Panc1 (cell line): ENCODE data around the gene CDK8.

ENCODE experiments used
- POLR2AphosphoS5 ChIP-seq: IDR thresholded peaks from 2 replicates; pipeline ENCODE4 v1.6.1; 2012; ENCODE audit warnings: mild to moderate bottlenecking, low read depth, low read length, moderate library complexity
- SIN3A ChIP-seq: IDR thresholded peaks from 2 replicates; pipeline ENCODE4 v1.6.1; 2012; ENCODE audit warnings: low read depth, mild to moderate bottlenecking, low read length, moderate library complexity, borderline replicate concordance; ENCODE audit not compliant: insufficient read depth
- TCF7L2 ChIP-seq: IDR thresholded peaks from 2 replicates; pipeline ENCODE4 v1.6.1; 2011; ENCODE audit warnings: mild to moderate bottlenecking, low read depth, low read length, inconsistent platforms
- TF ChIP-seq, protein P1 (sequence below): fragments of 450-650 bp; IDR thresholded peaks from 2 replicates; pipeline ENCODE4 v1.5.1; 2017; ENCODE audit warnings: mild to moderate bottlenecking
- TF ChIP-seq, protein P2 (sequence below), 2 experiments: IDR thresholded peaks; 2 replicates each; pipeline ENCODE4 v1.6.1; 2011 to 2012; ENCODE audit warnings: low read depth in 2 of 2, control low read depth in 1 of 2, low read length in 1 of 2, mild to moderate bottlenecking in 1 of 2, moderate library complexity in 1 of 2; ENCODE audit not compliant: insufficient read depth in 1 of 2

DNA sequence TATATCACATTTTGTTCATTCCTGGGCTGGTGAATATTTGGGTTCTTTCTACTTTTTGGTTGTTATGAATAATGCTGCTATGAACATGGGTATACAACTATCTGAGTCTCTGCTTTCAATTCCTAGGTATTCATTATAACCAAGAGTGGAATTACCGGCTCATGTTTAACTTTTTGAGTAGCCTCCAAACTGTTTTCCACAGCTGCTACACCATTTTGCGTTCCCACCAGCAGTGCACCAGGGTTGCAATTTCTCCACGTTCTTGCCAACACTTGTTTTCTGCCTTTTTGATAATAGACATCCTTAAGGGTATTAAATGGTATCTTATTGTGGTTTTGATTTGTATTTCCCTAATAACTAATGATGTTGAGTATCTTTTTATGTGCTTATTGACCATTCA, 16.8 kb downstream of the CDK8 start:
- TF ChIP-seq, protein P1, sequence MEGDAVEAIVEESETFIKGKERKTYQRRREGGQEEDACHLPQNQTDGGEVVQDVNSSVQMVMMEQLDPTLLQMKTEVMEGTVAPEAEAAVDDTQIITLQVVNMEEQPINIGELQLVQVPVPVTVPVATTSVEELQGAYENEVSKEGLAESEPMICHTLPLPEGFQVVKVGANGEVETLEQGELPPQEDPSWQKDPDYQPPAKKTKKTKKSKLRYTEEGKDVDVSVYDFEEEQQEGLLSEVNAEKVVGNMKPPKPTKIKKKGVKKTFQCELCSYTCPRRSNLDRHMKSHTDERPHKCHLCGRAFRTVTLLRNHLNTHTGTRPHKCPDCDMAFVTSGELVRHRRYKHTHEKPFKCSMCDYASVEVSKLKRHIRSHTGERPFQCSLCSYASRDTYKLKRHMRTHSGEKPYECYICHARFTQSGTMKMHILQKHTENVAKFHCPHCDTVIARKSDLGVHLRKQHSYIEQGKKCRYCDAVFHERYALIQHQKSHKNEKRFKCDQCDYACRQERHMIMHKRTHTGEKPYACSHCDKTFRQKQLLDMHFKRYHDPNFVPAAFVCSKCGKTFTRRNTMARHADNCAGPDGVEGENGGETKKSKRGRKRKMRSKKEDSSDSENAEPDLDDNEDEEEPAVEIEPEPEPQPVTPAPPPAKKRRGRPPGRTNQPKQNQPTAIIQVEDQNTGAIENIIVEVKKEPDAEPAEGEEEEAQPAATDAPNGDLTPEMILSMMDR: no peak
- no peak for TF ChIP-seq SIN3A
- TF ChIP-seq, protein P2, sequence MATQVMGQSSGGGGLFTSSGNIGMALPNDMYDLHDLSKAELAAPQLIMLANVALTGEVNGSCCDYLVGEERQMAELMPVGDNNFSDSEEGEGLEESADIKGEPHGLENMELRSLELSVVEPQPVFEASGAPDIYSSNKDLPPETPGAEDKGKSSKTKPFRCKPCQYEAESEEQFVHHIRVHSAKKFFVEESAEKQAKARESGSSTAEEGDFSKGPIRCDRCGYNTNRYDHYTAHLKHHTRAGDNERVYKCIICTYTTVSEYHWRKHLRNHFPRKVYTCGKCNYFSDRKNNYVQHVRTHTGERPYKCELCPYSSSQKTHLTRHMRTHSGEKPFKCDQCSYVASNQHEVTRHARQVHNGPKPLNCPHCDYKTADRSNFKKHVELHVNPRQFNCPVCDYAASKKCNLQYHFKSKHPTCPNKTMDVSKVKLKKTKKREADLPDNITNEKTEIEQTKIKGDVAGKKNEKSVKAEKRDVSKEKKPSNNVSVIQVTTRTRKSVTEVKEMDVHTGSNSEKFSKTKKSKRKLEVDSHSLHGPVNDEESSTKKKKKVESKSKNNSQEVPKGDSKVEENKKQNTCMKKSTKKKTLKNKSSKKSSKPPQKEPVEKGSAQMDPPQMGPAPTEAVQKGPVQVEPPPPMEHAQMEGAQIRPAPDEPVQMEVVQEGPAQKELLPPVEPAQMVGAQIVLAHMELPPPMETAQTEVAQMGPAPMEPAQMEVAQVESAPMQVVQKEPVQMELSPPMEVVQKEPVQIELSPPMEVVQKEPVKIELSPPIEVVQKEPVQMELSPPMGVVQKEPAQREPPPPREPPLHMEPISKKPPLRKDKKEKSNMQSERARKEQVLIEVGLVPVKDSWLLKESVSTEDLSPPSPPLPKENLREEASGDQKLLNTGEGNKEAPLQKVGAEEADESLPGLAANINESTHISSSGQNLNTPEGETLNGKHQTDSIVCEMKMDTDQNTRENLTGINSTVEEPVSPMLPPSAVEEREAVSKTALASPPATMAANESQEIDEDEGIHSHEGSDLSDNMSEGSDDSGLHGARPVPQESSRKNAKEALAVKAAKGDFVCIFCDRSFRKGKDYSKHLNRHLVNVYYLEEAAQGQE (IDR thresholded peaks at IDR 0.05; ENCODE audit: insufficient read depth in 1 of 2, low read depth in 2 of 2, low read length in 1 of 2): no peak
- no peak for TF ChIP-seq TCF7L2
- no peak for TF ChIP-seq POLR2AphosphoS5
